BLaER1 treated with 17β-estradiol and CSF1 and Interleukin-3, amounts not matched to agents 10 nM and 100 nM (cell line): ENCODE data around the gene INTS11.

ENCODE experiments used
- H3K27ac ChIP-seq, 11 experiments: shearing (Covaris generic); formaldehyde crosslinking; 2 replicates each; pipeline ENCODE4 v1.8.1; 2022
- H3K27me3 ChIP-seq, 11 experiments: shearing (Covaris generic); formaldehyde crosslinking; 2 replicates each; pipeline ENCODE4 v1.8.1; 2022
- H3K36me3 ChIP-seq, 11 experiments: shearing (Covaris generic); formaldehyde crosslinking; 2 replicates each; pipeline ENCODE4 v1.8.1; 2022
- H3K4me1 ChIP-seq, 10 experiments: shearing (Covaris generic); formaldehyde crosslinking; 2 replicates each; pipeline ENCODE4 v1.8.1; 2022
- H3K4me2 ChIP-seq, 11 experiments: shearing (Covaris generic); formaldehyde crosslinking; 2 replicates each; pipeline ENCODE4 v1.8.1; 2022
- H3K4me3 ChIP-seq, 10 experiments: shearing (Covaris generic); formaldehyde crosslinking; 2 replicates each; pipeline ENCODE4 v1.8.1; 2022
- H3K9ac ChIP-seq, 11 experiments: shearing (Covaris generic); formaldehyde crosslinking; 2 replicates each; pipeline ENCODE4 v1.8.1; 2022
- H3K9me3 ChIP-seq, 11 experiments: shearing (Covaris generic); formaldehyde crosslinking; replicated peaks in 1 of 11; 2 replicates each; pipeline ENCODE4 v1.8.1; 2022
- H4K20me1 ChIP-seq, 11 experiments: shearing (Covaris generic); formaldehyde crosslinking; 2 replicates each; pipeline ENCODE4 v1.8.1; 2022
- Cebpa-rat ChIP-seq, 11 experiments: shearing (Covaris generic); IDR thresholded peaks; 2 replicates each; pipeline ENCODE4 v1.8.1; 2022

The INTS11 gene

DNA sequence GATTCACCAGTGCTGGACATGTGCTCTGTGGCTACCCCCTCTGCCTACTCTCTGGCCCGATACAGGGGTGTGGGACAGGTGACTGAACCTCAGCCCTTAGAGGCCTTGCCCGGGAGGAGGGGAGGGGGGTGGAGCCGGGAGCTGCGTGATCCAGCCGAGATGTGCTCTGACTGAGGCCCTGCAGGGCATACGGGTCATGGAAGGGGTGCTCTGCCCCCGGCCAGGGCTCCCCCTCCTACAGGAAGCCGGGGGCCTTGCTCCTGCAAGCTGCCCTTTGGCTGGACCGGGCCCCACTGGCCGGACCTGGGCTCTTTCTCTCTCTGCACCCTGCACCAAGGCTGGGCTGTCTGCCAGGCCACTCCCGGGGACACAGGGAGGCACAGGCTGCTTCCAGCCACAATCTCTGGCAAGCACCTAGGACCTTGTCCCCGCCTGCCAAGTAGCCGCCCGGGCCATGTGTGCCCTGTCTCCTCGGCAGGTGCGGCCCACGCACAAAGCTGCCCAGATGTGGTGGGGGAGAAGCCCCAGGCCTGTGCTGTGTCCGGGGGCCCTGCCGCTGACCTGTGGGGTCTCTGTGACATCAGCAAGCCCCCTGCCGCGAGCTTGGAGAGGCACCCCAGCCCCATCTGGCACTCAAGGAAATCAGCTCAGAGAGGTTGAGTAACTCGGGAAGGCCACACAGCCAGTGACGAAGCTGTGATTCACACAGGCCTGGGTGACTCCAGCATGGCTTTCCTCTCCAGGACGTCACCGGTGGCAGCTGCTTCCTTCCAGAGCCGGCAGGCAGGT is 42.7 kb downstream of the INTS11 start:
- Histone ChIP-seq H3K4me1 (peaks cover 0 to 15% (median 2%) of the 10 kb centered on the region in 10 experiments; a peak in 5 of 20 replicates), H3K4me2 (no peak overlapping the region), H3K27me3 (no peaks in the 10 kb centered on the region), H3K27ac (no peak overlapping the region), H4K20me1 (peaks cover 0 to 33% (median 0%) of the 10 kb centered on the region in 11 experiments; a peak in 2 of 22 replicates), H3K9me3 (no peaks in the 10 kb centered on the region), H3K4me3 (no peak overlapping the region), H3K9ac (0 out of 22 replicates have a peak overlapping the region, but pooled peaks of 1 of the 11 experiments have one; percentile 9), H3K36me3 (no peaks in the 10 kb centered on the region)
- no peak for TF ChIP-seq Cebpa-rat (IDR thresholded peaks at IDR 0.05)

DNA sequence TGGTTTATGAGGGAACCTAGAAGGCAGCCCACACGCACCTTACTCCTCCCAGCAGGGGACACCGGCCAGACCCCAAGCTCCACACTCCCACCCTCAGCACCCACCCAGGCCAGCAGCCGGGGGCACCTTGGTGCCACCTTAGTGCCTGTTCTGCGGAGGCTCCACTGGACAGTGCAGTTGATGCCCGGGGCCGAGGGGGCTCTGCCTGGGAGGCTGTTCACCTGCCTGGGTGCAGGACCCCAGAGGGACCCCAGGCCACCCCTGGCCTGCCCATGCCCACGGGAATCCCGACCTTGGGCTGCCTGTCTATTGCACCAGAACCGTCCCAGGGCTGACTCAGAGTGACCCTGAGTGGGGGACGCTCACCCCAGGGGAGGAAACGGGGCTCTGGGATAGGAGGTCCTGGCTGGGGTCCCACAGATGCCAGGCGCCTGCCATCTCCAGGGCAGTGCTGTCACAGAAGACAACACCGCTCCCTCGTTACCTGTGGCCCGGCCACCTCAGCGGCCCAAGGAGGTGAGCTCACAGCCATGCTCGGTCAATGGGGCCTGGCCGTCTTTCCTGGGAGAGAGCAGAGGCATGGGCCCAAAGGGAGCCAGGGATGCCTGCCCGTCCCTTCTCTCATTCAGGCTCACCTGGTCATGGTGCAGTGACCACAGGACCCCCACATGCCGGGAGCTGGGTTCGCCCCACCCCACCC is 43.5 kb downstream of the INTS11 start:
- Histone ChIP-seq H3K4me3 (no peak overlapping the region), H3K36me3 (no peaks in the 10 kb centered on the region), H3K27ac (no peak overlapping the region), H3K9ac (no peak overlapping the region), H3K27me3 (no peaks in the 10 kb centered on the region), H3K4me1 (peaks cover 0 to 14% (median 2%) of the 10 kb centered on the region in 10 experiments; a peak in 5 of 20 replicates), H3K4me2 (no peak overlapping the region), H4K20me1 (peaks cover 0 to 25% (median 0%) of the 10 kb centered on the region in 11 experiments; a peak in 2 of 22 replicates), H3K9me3 (no peaks in the 10 kb centered on the region)
- no peak for TF ChIP-seq Cebpa-rat (IDR thresholded peaks at IDR 0.05)

DNA sequence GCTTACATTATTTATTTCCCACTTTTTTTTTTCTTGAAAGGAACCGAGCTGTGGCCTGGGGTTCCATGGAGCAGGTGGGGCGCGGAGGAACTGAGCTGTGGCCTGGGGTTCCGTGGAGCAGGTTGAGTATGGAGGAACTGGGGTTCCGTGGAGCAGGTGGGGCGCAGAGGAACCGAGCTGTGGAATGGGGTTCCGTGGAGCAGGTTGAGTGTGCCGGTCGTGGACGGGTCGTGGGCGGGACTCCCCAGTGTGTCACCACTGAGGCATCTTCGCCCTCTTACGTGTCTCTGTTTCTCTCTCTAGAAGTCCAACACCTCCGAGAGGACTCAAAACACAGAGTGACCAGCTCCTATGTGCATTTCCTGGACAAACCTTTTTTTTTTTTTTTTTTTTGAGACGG is 45.4 kb downstream of the INTS11 start:
- no peaks in the 10 kb centered on the region for H3K27me3 ChIP-seq
- no peak overlapping the region for H3K4me3 ChIP-seq
- no peaks in the 10 kb centered on the region for H3K36me3 ChIP-seq
- no peak overlapping the region for H3K27ac ChIP-seq
- no peak for TF ChIP-seq Cebpa-rat (IDR thresholded peaks at IDR 0.05)
- no peak overlapping the region for H3K9ac ChIP-seq
- no peaks in the 10 kb centered on the region for H3K9me3 ChIP-seq
- H4K20me1 ChIP-seq = peaks cover 0 to 13% (median 0%) of the 10 kb centered on the region in 11 experiments; a peak in 2 of 22 replicates
- H3K4me1 ChIP-seq = peaks cover 6 to 18% (median 10%) of the 10 kb centered on the region in 10 experiments; a peak in 18 of 20 replicates
- no peak overlapping the region for H3K4me2 ChIP-seq

DNA sequence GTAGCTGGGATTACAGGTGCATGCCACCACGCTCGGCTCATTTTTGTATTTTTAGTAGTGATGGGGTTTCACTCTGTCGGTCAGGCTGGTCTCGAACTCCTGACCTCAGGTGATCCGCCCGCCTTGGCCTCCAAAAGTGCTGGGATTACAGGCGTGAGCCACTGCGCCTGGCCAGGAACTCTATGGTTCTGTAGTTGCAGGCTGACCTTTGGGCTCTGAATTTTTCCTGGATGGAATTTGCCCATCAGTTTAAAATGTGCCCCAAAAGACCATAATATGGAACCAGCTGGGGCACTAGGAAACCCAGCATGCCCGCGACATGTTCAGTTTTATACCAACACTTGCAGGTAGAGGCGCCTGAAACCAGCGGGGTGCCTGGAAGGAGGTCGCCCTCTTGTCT is 45.8 kb downstream of the INTS11 start:
- no peak overlapping the region for H3K4me3 ChIP-seq
- TF ChIP-seq Cebpa-rat (IDR thresholded peaks at IDR 0.05) = no peak
- peaks cover 0 to 12% (median 0%) of the 10 kb centered on the region in 11 experiments; a peak in 2 of 22 replicates for H4K20me1 ChIP-seq
- no peaks in the 10 kb centered on the region for H3K36me3 ChIP-seq
- H3K4me1 ChIP-seq = peaks cover 6 to 17% (median 10%) of the 10 kb centered on the region in 10 experiments; a peak in 18 of 20 replicates
- H3K27me3 ChIP-seq = no peaks in the 10 kb centered on the region
- H3K4me2 ChIP-seq = no peak overlapping the region
- H3K27ac ChIP-seq = no peak overlapping the region
- H3K9me3 ChIP-seq = no peaks in the 10 kb centered on the region
- no peak overlapping the region for H3K9ac ChIP-seq

DNA sequence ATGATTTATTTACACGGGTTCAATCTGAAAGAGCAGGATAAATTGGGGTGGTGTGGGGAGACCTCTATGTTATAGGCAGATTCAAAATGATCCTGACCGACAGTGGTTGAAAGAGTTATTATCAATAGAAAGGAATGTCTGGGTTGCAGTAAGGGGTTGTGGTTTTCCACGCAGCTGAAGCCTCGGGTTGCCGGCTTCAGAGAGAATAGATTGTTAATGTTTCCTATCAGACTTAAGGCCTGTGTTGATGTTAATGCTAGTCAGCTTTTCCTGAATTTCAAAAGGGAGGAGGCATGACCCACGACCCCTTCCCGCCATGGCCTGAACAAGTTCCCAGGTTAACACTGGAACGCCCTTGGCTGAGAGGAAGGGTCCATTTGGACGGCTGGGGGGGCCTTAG is 48.6 kb downstream of the INTS11 start:
- no peak overlapping the region for H3K4me3 ChIP-seq
- H3K4me2 ChIP-seq = no peak overlapping the region
- H3K36me3 ChIP-seq = peaks cover 0 to 18% (median 12%) of the 10 kb centered on the region in 11 experiments; a peak in 17 of 22 replicates
- no peaks in the 10 kb centered on the region for H3K9me3 ChIP-seq
- TF ChIP-seq Cebpa-rat (IDR thresholded peaks at IDR 0.05) = no peak
- no peak overlapping the region for H3K9ac ChIP-seq
- no peak overlapping the region for H3K27ac ChIP-seq
- no peaks in the 10 kb centered on the region for H3K27me3 ChIP-seq
- peaks cover 25 to 35% (median 30%) of the 10 kb centered on the region in 10 experiments for H3K4me1 ChIP-seq
- H4K20me1 ChIP-seq = peaks cover 22 to 27% (median 24%) of the 10 kb centered on the region in 11 experiments

DNA sequence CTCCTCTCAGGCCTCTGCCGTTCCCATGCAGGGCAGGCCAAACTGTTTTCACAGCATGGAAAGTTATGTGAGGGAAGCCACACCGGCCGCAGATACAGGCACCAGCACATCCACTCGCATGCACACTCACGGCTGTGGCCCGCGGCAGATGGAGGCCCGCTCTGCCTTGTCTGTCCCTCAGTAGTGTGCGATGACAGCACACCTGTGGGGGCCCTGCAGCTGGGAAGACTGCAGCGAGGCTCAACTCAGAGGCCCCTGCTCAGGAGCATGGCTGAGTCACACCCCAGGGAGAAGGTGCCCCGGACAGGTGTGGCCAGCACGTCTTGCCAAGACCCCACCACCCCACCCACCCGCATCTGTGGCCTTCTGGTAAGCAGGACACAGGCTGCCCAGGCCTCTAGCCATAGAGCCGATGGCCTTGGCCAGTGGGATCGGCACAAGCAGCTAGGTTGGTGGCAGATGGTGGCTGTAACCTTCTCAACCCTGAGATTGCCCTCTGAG is 49.5 kb downstream of the INTS11 start:
- H3K36me3 ChIP-seq = peaks cover 0 to 27% (median 20%) of the 10 kb centered on the region in 11 experiments; a peak in 20 of 22 replicates

DNA sequence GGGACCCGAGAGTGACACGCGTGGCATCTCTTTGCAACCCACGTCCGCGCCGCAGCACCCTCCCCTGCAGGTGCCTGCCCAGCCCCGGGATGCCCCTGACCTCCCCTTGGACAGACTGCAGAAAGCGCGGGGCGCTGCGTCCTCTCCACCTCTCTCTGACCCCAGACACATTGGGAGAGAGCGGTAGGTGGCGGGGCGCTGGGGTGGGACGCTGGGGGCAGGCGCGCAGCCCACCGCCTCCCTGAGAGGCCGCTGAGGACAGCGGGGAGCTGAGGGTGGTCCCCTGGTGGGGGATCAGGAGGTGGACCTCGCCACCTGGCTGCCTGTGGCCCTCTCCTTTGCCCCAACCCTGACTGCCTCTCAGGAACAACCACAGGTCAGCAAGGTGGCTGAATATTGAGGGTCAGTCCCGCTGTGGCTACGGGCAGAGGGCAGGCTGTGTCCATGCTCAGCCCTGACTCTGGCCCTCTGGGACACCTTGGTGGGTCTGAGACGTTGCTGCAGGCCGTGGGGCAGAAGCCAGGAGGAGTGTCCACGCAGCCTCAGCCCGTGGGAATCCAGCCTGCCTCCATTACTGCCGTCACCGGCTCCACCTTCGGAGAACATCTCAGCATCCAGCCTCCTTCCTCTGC is 50.0 kb downstream of the INTS11 start:
- Histone ChIP-seq H3K4me2 (peak overlapping the region; percentile 90 to 99 (median 96)), H3K9ac (peak overlapping the region; percentile 97 to 100 (median 99)), H3K27ac (peak overlapping the region in 9 of 11 experiments; percentile 45 to 99 (median 97); a peak in 19 of 22 replicates), H3K4me1 (peaks cover 33 to 42% (median 38%) of the 10 kb centered on the region in 10 experiments), H4K20me1 (peaks cover 36 to 41% (median 38%) of the 10 kb centered on the region in 11 experiments), H3K4me3 (peak overlapping the region; percentile 96 to 100 (median 100)), H3K36me3 (peaks cover 0 to 32% (median 25%) of the 10 kb centered on the region in 11 experiments; a peak in 21 of 22 replicates), H3K9me3 (no peaks in the 10 kb centered on the region), H3K27me3 (no peaks in the 10 kb centered on the region)
- no peak for TF ChIP-seq Cebpa-rat (IDR thresholded peaks at IDR 0.05)

More for the DNA sequence above, 49.5 kb downstream of the INTS11 start:
- Histone ChIP-seq H4K20me1 (peaks cover 30 to 35% (median 32%) of the 10 kb centered on the region in 11 experiments), H3K9me3 (no peaks in the 10 kb centered on the region), H3K27me3 (no peaks in the 10 kb centered on the region), H3K9ac (peak overlapping the region in 10 of 11 experiments; percentile 97 to 100 (median 99); a peak in 15 of 22 replicates), H3K27ac (no peak overlapping the region), H3K4me1 (peaks cover 33 to 42% (median 38%) of the 10 kb centered on the region in 10 experiments), H3K4me3 (peak overlapping the region in 4 of 10 experiments; percentile 99 to 100 (median 100); a peak in 4 of 20 replicates), H3K4me2 (peak overlapping the region; percentile 90 to 99 (median 96))
- TF ChIP-seq Cebpa-rat (IDR thresholded peaks at IDR 0.05) = no peak

DNA sequence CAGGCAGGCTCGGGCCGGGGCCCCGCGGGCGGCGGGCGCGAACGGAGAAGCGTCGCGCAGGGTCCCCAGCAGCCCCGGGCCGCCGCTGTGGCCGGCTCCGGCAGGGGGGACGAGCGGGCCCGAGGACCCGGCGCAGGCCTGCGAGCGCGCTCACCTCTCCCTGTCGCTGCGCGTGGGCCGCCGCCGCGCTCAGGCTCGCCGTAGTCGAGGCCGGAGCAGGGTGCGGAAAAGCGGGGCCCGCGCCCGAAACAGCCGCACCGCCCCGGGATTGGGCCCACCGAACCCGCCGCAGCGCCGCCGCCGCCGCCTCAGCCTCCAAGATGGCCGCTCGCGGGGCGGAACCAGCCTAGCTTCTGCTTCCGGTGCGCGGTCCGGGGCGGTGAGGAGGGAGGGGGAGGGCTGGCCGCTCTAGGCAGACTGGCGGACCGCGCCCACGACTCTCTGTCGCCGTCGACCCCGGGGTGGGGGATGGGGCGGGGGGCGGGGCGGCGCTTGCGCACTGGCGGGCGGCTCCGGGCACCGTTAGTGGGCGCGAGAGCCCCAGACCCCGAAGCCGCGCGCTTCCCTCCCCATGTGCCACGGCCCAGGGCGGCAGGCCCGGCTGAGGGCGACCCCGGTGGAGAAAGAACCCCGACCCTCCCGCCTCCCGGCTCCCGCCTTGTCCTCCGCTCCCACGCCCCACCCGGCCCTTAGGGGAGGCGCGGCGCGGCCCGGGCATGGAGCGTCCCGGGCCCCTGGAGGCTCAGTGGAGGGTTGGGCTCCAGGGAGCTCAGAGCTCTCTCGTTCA is 50.8 kb downstream of the INTS11 start, which contains the start of gene UBE2J2:
TSS of gene UBE2J2 (minus strand) at position 343 of the 787 bp plus-strand sequence. CDS start 5,862 bp downstream, outside the sequence.
- Histone ChIP-seq H3K27me3 (no peaks in the 10 kb centered on the region), H3K4me2 (peak within 1 kb of the TSS; percentile 95 to 100 (median 99)), H3K9ac (peak within 1 kb of the TSS; percentile 97 to 100 (median 99)), H3K36me3 (peaks cover 3 to 40% (median 28%) of the 10 kb centered on the region in 11 experiments; a peak in 21 of 22 replicates), H3K4me1 (peaks cover 33 to 42% (median 38%) of the 10 kb centered on the region in 10 experiments), H3K4me3 (peak within 1 kb of the TSS; percentile 96 to 100 (median 100)), H3K9me3 (no peaks in the 10 kb centered on the region), H3K27ac (peak within 1 kb of the TSS; percentile 92 to 99 (median 97)), H4K20me1 (peaks cover 43 to 48% (median 45%) of the 10 kb centered on the region in 11 experiments)
- TF ChIP-seq Cebpa-rat (IDR thresholded peaks at IDR 0.05) = no peak
